CD14-positive monocyte (primary cell): Measurements from ENCODE around the gene PLBD1. TPM values are rescaled to one million over a fixed set of nuclear protein-coding genes. Genes with fewer than 3 reads are reported as not detected.
A peak's percentile ranks its signal among the peaks of the same experiment; 100 is the strongest.

Experiments used
- DNase-seq, 3 donors: peaks; one replicate each; pipeline ENCODE4 v3.0.0-alpha.2; 2011 to 2022
- H2AFZ ChIP-seq: 2 replicates; pipeline ENCODE4 v1.6.0; 2012; ENCODE audit warnings: mild to moderate bottlenecking, low read depth, low read length, inconsistent platforms; ENCODE audit not compliant: insufficient read depth, poor library complexity, severe bottlenecking
- H3K27ac ChIP-seq, 2 donors: 1 replicate in 1 of 2; 2 replicates in 1 of 2; pipeline ENCODE4 v1.5.1; 2012 to 2013; ENCODE audit warnings: low read length in 2 of 2, control low read depth in 1 of 2, inconsistent platforms in 1 of 2, low read depth in 1 of 2, mild to moderate bottlenecking in 1 of 2
- H3K27me3 ChIP-seq, 2 donors: one replicate each; pipeline versions ENCODE4 v1.6.0 to v1.6.1; 2011 to 2013; ENCODE audit warnings: low read length in 2 of 2; ENCODE audit not compliant: control insufficient read depth in 2 of 2, insufficient read depth in 2 of 2
- H3K36me3 ChIP-seq, 2 donors: replicated peaks in 1 of 2; 1 replicate in 1 of 2; 2 replicates in 1 of 2; pipeline versions ENCODE4 v1.5.1 to v1.6.1; 2012 to 2013; ENCODE audit warnings: low read length in 2 of 2, control low read depth in 1 of 2, inconsistent platforms in 1 of 2, mild to moderate bottlenecking in 1 of 2; ENCODE audit not compliant: insufficient read depth in 2 of 2, control insufficient read depth in 1 of 2
- H3K4me1 ChIP-seq, 2 donors: 1 replicate in 1 of 2; 2 replicates in 1 of 2; pipeline versions ENCODE4 v1.5.1 to v1.6.1; 2012 to 2013; ENCODE audit warnings: low read length in 2 of 2, control low read depth in 1 of 2, inconsistent platforms in 1 of 2, mild to moderate bottlenecking in 1 of 2, moderate library complexity in 1 of 2; ENCODE audit not compliant: insufficient read depth in 2 of 2, control insufficient read depth in 1 of 2
- H3K4me2 ChIP-seq: replicated peaks from 2 replicates; pipeline ENCODE3; 2012; ENCODE audit warnings: low read length, moderate library complexity, mild to moderate bottlenecking; ENCODE audit not compliant: poor library complexity, severe bottlenecking; ENCODE audit errors: extremely low read depth
- H3K4me3 ChIP-seq, 3 experiments: fragments of 200-600 bp in 1 of 3; sonication (generic) in 1 of 3; replicated peaks in 1 of 3; 1 replicate in 2 of 3; 2 replicates in 1 of 3; pipeline ENCODE4 v1.5.1; 2011 to 2013; ENCODE audit warnings: low read length in 3 of 3, mild to moderate bottlenecking in 3 of 3, control low read depth in 2 of 3, low read depth in 2 of 3, inconsistent platforms in 1 of 3, moderate library complexity in 1 of 3
- H3K79me2 ChIP-seq: 2 replicates; pipeline ENCODE4 v1.6.0; 2012; ENCODE audit warnings: mild to moderate bottlenecking, control low read depth, inconsistent platforms, low read length, moderate library complexity; ENCODE audit not compliant: insufficient read depth
- H3K9ac ChIP-seq: 2 replicates; pipeline ENCODE4 v1.6.0; 2017; ENCODE audit warnings: low read length, mild to moderate bottlenecking; ENCODE audit not compliant: insufficient read depth, poor library complexity, severe bottlenecking
- H3K9me3 ChIP-seq, 2 donors: replicated peaks in 1 of 2; 1 replicate in 1 of 2; 2 replicates in 1 of 2; pipeline versions ENCODE4 v1.5.1 to v1.6.1; 2012 to 2013; ENCODE audit warnings: low read length in 2 of 2, control low read depth in 1 of 2; ENCODE audit not compliant: control insufficient read depth in 1 of 2, insufficient read depth in 1 of 2
- H4K20me1 ChIP-seq: 2 replicates; pipeline ENCODE4 v1.6.0; 2012; ENCODE audit warnings: mild to moderate bottlenecking, low read length, control low read depth, moderate library complexity; ENCODE audit not compliant: insufficient read depth
- H3K27ac Mint-ChIP-seq, 7 donors: one replicate each; pipeline ENCODE4 v1.8.0; 2020; ENCODE audit warnings: mild to moderate bottlenecking in 7 of 7, mixed read lengths in 7 of 7, moderate library complexity in 6 of 7, inconsistent platforms in 2 of 7
- H3K27me3 Mint-ChIP-seq, 3 donors: one replicate each; pipeline ENCODE4 v1.8.0; 2021 to 2022; ENCODE audit warnings: low read depth in 3 of 3, mild to moderate bottlenecking in 3 of 3, mixed read lengths in 3 of 3, moderate library complexity in 3 of 3, inconsistent platforms in 1 of 3
- H3K36me3 Mint-ChIP-seq, 2 donors: one replicate each; pipeline ENCODE4 v1.8.0; 2020; ENCODE audit warnings: mixed read lengths in 2 of 2, inconsistent platforms in 1 of 2, mild to moderate bottlenecking in 1 of 2
- H3K4me1 Mint-ChIP-seq: one replicate; pipeline ENCODE4 v1.8.0; 2020; ENCODE audit warnings: mild to moderate bottlenecking, mixed read lengths
- H3K4me3 Mint-ChIP-seq, 2 donors: one replicate each; pipeline ENCODE4 v1.8.0; 2020; ENCODE audit warnings: mild to moderate bottlenecking in 2 of 2, mixed read lengths in 2 of 2, moderate library complexity in 1 of 2
- H3K9me3 Mint-ChIP-seq, 7 donors: one replicate each; pipeline ENCODE4 v1.8.0; 2020 to 2022; ENCODE audit warnings: mixed read lengths in 7 of 7, mild to moderate bottlenecking in 6 of 7, moderate library complexity in 6 of 7, inconsistent platforms in 2 of 7
- WGBS: methylation state at CpG from one replicate; pipeline ENCODE4 v1.1.5; 2013; ENCODE audit warnings: missing lambda C conversion rate; ENCODE audit not compliant: insufficient coverage; 5-methylcytosine and 5-hydroxymethylcytosine counted together
- intact Hi-C, 2 donors: fragments of 100-400 bp; cut with micrococcal nuclease; formaldehyde crosslinking; loops; one replicate each; pipeline versions ENCODE4 v1.15.0 to v1.15.1; 2023
- polyA plus RNA-seq, 3 donors: library from polyadenylated mRNA; depleted of rRNA in 1 of 3; unstranded in 2 of 3; stranded (reverse) in 1 of 3; fragments of 300-500 nt in 2 of 3; fragments of >200 nt in 1 of 3; fragmentation: Illumina TruSeq in 2 of 3; gene quantifications; 1 replicate in 2 of 3; 2 replicates in 1 of 3; pipeline ENCODE4 v1.2.3, GENCODE V29; 2012 to 2021
- TF ChIP-seq, protein P1 (sequence below): fragments of 200-600 bp; IDR thresholded peaks from one replicate; pipeline ENCODE4 v1.8.0; 2022; ENCODE audit warnings: antibody characterized with exemption, mild to moderate bottlenecking

Gene PLBD1
- polyA plus RNA-seq, 3 donors: 317 to 876 (median 543) TPM

DNA sequence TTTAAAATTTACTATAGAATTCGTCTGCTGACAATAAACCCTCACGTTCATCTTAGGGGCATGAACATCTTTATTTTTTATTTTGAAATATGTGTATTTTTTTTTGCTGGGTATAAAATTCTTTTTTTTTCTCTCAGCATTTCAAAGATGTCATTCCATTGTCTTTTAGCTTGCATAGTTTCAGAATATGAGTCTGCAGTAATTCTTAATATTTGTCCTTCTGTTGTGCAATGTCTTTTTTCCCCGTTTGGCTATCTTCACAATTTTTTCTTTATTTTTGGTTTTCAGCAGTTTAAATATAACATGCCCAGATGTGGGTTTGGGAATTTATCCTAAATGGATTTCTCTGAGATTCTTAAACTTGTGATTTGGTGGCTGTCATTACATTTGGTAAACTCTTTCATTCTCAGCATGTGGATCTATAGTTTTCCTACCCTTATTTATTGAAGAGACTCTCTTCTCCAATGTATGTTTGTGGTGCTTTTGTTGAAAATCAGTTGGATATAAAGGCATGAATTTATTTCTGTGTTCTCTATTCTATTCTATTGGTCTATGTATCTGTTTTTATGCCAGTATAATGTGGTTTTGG is 37.8 kb upstream of the PLBD1 start:
- Histone ChIP-seq H3K9ac (no peak overlapping the region), H3K9me3 (peaks cover 6 to 72% of the 10 kb centered on the region in 2 donors), H3K79me2 (peaks cover 6% of the 10 kb centered on the region), H4K20me1 (no peaks in the 10 kb centered on the region), H2AFZ (no peak overlapping the region), H3K27me3 (no peaks in the 10 kb centered on the region), H3K27ac (no peak overlapping the region), H3K4me3 (no peak overlapping the region), H3K4me2 (no peak overlapping the region), H3K4me1 (peaks cover 0 to 33% of the 10 kb centered on the region in 2 donors), H3K36me3 (peaks cover 0 to 6% of the 10 kb centered on the region in 2 donors)
- Mint-ChIP-seq H3K36me3 (peaks cover 25 to 26% of the 10 kb centered on the region in 2 donors), H3K4me3 (no peak overlapping the region), H3K27me3 (peaks cover 0 to 2% (median 0%) of the 10 kb centered on the region in 3 donors), H3K9me3 (peaks cover 27 to 60% (median 53%) of the 10 kb centered on the region in 7 donors), H3K4me1 (peaks cover 29% of the 10 kb centered on the region), H3K27ac (peak overlapping the region in 1 of 7 donors; percentile 70)
- no peak for DNase-seq
- WGBS: no CpG with 5 or more reads among the region's 3 CpGs
- TF ChIP-seq, protein P1, sequence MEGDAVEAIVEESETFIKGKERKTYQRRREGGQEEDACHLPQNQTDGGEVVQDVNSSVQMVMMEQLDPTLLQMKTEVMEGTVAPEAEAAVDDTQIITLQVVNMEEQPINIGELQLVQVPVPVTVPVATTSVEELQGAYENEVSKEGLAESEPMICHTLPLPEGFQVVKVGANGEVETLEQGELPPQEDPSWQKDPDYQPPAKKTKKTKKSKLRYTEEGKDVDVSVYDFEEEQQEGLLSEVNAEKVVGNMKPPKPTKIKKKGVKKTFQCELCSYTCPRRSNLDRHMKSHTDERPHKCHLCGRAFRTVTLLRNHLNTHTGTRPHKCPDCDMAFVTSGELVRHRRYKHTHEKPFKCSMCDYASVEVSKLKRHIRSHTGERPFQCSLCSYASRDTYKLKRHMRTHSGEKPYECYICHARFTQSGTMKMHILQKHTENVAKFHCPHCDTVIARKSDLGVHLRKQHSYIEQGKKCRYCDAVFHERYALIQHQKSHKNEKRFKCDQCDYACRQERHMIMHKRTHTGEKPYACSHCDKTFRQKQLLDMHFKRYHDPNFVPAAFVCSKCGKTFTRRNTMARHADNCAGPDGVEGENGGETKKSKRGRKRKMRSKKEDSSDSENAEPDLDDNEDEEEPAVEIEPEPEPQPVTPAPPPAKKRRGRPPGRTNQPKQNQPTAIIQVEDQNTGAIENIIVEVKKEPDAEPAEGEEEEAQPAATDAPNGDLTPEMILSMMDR: no peak
- intact Hi-C loops: no loop called here

DNA sequence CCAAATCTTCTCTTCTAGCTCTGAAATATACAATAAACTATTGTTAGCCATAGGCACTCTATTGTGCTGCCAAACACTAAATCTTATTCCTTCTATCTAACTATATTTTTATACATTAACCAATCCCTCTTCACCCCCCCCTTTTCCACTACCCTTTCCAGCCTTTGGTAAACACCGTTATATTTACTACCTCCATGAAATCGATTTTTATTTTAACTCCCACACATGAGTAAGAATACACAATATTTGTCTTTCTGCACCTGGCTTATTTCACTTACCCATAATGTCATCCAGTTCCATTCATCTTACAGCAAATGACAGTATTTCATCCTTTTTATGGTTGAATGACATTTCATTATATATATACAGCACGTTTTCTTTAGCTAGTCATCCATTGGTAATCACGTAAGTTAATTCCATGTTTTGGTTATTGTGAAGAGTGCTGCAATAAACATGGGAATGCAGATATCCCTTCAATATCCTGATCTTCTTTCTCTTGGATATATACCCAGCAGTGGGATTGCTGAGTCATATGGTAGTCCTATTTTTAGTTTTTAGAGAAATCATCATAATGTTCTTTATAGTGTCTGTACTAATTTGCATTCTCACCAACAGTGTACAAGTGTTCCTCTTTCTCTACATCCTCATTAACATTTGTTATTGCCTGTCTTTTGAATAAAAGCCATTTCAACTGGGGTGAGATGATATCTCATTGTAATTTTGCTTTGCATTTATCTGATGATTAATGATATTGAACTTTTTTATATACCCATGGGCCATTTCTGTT is 34.2 kb upstream of the PLBD1 start:
- H3K4me1 ChIP-seq: peaks cover 0 to 15% of the 10 kb centered on the region in 2 donors
- intact Hi-C loops: no loop called here
- no peak overlapping the region for H3K9ac ChIP-seq
- TF ChIP-seq, protein P1: no peak
- H3K27me3 Mint-ChIP-seq: peaks cover 0 to 2% (median 2%) of the 10 kb centered on the region in 3 donors
- H3K4me2 ChIP-seq: no peak overlapping the region
- peaks cover 12% of the 10 kb centered on the region for H3K4me1 Mint-ChIP-seq
- H3K9me3 Mint-ChIP-seq: peaks cover 36 to 60% (median 54%) of the 10 kb centered on the region in 7 donors
- peak in 1 of 3 donors; percentile 21 for DNase-seq
- no peak overlapping the region for H3K27ac Mint-ChIP-seq
- no peak overlapping the region for H3K4me3 ChIP-seq
- no peak overlapping the region for H3K4me3 Mint-ChIP-seq
- 100% methylated on average over 1 of the region's 4 CpGs for WGBS
- H3K36me3 ChIP-seq: peaks cover 0 to 5% of the 10 kb centered on the region in 2 donors
- H3K9me3 ChIP-seq: peaks cover 4 to 49% of the 10 kb centered on the region in 2 donors
- H2AFZ ChIP-seq: no peak overlapping the region
- H4K20me1 ChIP-seq: no peaks in the 10 kb centered on the region
- no peaks in the 10 kb centered on the region for H3K27me3 ChIP-seq
- H3K27ac ChIP-seq: no peak overlapping the region
- H3K36me3 Mint-ChIP-seq: peaks cover 32% of the 10 kb centered on the region in 2 donors
- no peaks in the 10 kb centered on the region for H3K79me2 ChIP-seq
